Measurements from ENCODE around the gene DOCK9.

DOCK9 gene

GRCh38 chr13:98941536-98941935 lies 36.3 kb downstream of the DOCK9 start:
- no peak for DNase-seq

- no peak for DNase-seq
These were observed 36.7 kb downstream of the DOCK9 start for GRCh38 chr13:98941126-98941525.

- no peak for DNase-seq
These were observed 37.4 kb downstream of the DOCK9 start for GRCh38 chr13:98940325-98941001.

- DNase-seq, result no peak
These were observed 38.1 kb downstream of the DOCK9 start for GRCh38 chr13:98939660-98940191.

- no peak for DNase-seq
These were observed 39.1 kb downstream of the DOCK9 start for GRCh38 chr13:98938801-98939200.

- no peak for DNase-seq
These were observed 39.9 kb downstream of the DOCK9 start for GRCh38 chr13:98937911-98938381.

- DNase-seq, result no peak
These were observed 43.6 kb downstream of the DOCK9 start for GRCh38 chr13:98934243-98934642.

GRCh38 chr13:98930151-98930591 lies 47.7 kb downstream of the DOCK9 start:
- no peak for DNase-seq

- no peak for DNase-seq
These were observed 49.6 kb downstream of the DOCK9 start for GRCh38 chr13:98927951-98928927.

GRCh38 chr13:98925949-98926348 lies 51.9 kb downstream of the DOCK9 start:
- no peak for DNase-seq

- DNase-seq, result no peak
These were observed 54.0 kb downstream of the DOCK9 start for GRCh38 chr13:98923641-98924397.

- DNase-seq, result no peak
These were observed 55.6 kb downstream of the DOCK9 start for GRCh38 chr13:98922306-98922705.

GRCh38 chr13:98921786-98922185 lies 56.1 kb downstream of the DOCK9 start:
- DNase-seq, result no peak

- DNase-seq, result no peak
These were observed 56.8 kb downstream of the DOCK9 start for GRCh38 chr13:98921015-98921580.

- DNase-seq, result peak; percentile 20
These were observed 58.3 kb downstream of the DOCK9 start for GRCh38 chr13:98919566-98919965.

- DNase-seq, result no peak
These were observed 59.1 kb downstream of the DOCK9 start for GRCh38 chr13:98918771-98919170.

GRCh38 chr13:98917116-98917515 lies 60.7 kb downstream of the DOCK9 start:
- DNase-seq, result no peak

- DNase-seq, result no peak
These were observed 61.5 kb downstream of the DOCK9 start for GRCh38 chr13:98916403-98916802.

- no peak for DNase-seq
These were observed 61.9 kb downstream of the DOCK9 start for GRCh38 chr13:98915981-98916380.

- no peak for DNase-seq
These were observed 62.3 kb downstream of the DOCK9 start for GRCh38 chr13:98915563-98915962.

GRCh38 chr13:98913741-98914140 lies 64.1 kb downstream of the DOCK9 start:
- no peak for DNase-seq

GRCh38 chr13:98912846-98913245 lies 65.0 kb downstream of the DOCK9 start:
- DNase-seq, result no peak

Data from activated naive CD4-positive, alpha-beta T cell treated with Interleukin-2 at 50 U/mL for 16 hours (primary cell).